Coronary artery (tissue), 2 donors: ENCODE results near the gene DCST2.

Source experiments
- DNase-seq: peaks from one replicate; pipeline ENCODE4 v3.0.0-alpha.2; 2017; ENCODE audit warnings: low spot score
- H3K27ac ChIP-seq, 2 donors: fragments of 200-600 bp; sonication (generic); one replicate each; pipeline ENCODE4 v1.5.1; 2016 to 2019
- H3K4me3 ChIP-seq: fragments of 200-600 bp; sonication (generic); 2 replicates; pipeline ENCODE4 v1.5.1; 2016; ENCODE audit warnings: mild to moderate bottlenecking, moderate library complexity
- CTCF ChIP-seq: fragments of 200-600 bp; sonication (generic); IDR thresholded peaks from one replicate; pipeline ENCODE4 v1.5.1; 2019; ENCODE audit warnings: antibody characterized with exemption

The DCST2 gene

GRCh38 chr1:154975409-154976059, 58.0 kb downstream of the DCST2 start:
- Histone ChIP-seq H3K27ac (peak overlapping the region; percentile 86 to 98), H3K4me3 (peak overlapping the region; percentile 78)
- DNase-seq, result peak; percentile 88
- TF ChIP-seq CTCF, result no peak

- H3K4me3 ChIP-seq, result peak overlapping the region; percentile 78
- no peak for TF ChIP-seq CTCF
- H3K27ac ChIP-seq, result peak overlapping the region; percentile 86 to 98
- peak; percentile 97 for DNase-seq
Measured at GRCh38 chr1:154974808-154975408, 58.7 kb downstream of the DCST2 start.

- Histone ChIP-seq H3K4me3 (peak within 1 kb of the TSS; percentile 78), H3K27ac (peak within 1 kb of the TSS; percentile 98)
- DNase-seq, result peak; percentile 99
- TF ChIP-seq CTCF, result no peak
Measured at GRCh38 chr1:154974102-154974807, 59.3 kb downstream of the DCST2 start, which contains the start of gene CKS1B. TSS of gene CKS1B (plus strand) at chr1:154974681. CDS start at chr1:154974746, 65 bp downstream.

- no peak for TF ChIP-seq CTCF
- peak overlapping the region; percentile 78 for H3K4me3 ChIP-seq
- peak; percentile 99 for DNase-seq
- H3K27ac ChIP-seq, result peak overlapping the region; percentile 98
Measured at GRCh38 chr1:154973344-154974101, 60.1 kb downstream of the DCST2 start.

- DNase-seq, result peak; percentile 94
- no peak for TF ChIP-seq CTCF
- H3K4me3 ChIP-seq, result peak overlapping the region; percentile 78
Measured at GRCh38 chr1:154972517-154973343, 60.9 kb downstream of the DCST2 start.

GRCh38 chr1:154972213-154972516, 61.4 kb downstream of the DCST2 start:
- no peak for DNase-seq
- peak overlapping the region; percentile 98 for H3K27ac ChIP-seq
- no peak for TF ChIP-seq CTCF
- H3K4me3 ChIP-seq, result peak overlapping the region; percentile 78

More at GRCh38 chr1:154972517-154973343, 60.9 kb downstream of the DCST2 start:
- H3K27ac ChIP-seq, result peak overlapping the region; percentile 98
